IMR-90 (cell line): ENCODE measurements around the gene HOXD8. TPM values are rescaled to one million over a fixed set of nuclear protein-coding genes. Genes with fewer than 3 reads are reported as not detected.
A peak's percentile ranks its signal among the peaks of the same experiment; 100 is the strongest.

ENCODE experiments used
- ATAC-seq: fragments of 200-7000 bp; cut with Tn5 transposase; 2 replicates; pipeline ENCODE4 v1.9.1; 2020; ENCODE audit warnings: low read depth, mild to moderate bottlenecking, moderate library complexity
- BruUV-seq: library from RNA; stranded (reverse); fragments of 400-500 nt; replicated peaks from 2 replicates; lab custom pipeline; 2021; lab: Mats Ljungman, UMichigan
- CTCF ChIA-PET: fragments of 300-600 bp; formaldehyde crosslinking; extraction: SDS; loops from one replicate; lab custom pipeline; 2021; ENCODE audit warnings: antibody characterized with exemption; lab: Yijun Ruan, JAX
- POLR2A ChIA-PET: fragments of 300-600 bp; sonication (Branson Sonifier 250); formaldehyde crosslinking; loops from one replicate; lab custom pipeline; 2022; ENCODE audit warnings: antibody characterized with exemption; ENCODE audit not compliant: unreplicated experiment; lab: Charles Lee
- DNase-seq: peaks from one replicate; pipeline ENCODE4 v3.0.0; 2013
- H2AFZ ChIP-seq: replicated peaks from 2 replicates; pipeline ENCODE3; 2013; ENCODE audit warnings: low read length, mild to moderate bottlenecking; ENCODE audit not compliant: poor library complexity
- H2AK5ac ChIP-seq: 2 replicates; pipeline ENCODE4 v1.6.1; 2013; ENCODE audit warnings: low read depth, low read length, inconsistent platforms
- H2AK9ac ChIP-seq: replicated peaks from 2 replicates; pipeline ENCODE3; 2013; ENCODE audit warnings: mild to moderate bottlenecking, low read depth, low read length, moderate library complexity; ENCODE audit not compliant: poor library complexity
- H2BK120ac ChIP-seq: 2 replicates; pipeline ENCODE4 v1.6.1; 2013; ENCODE audit warnings: low read depth, low read length, inconsistent platforms
- H2BK15ac ChIP-seq: 3 replicates; pipeline ENCODE4 v1.6.1; 2013; ENCODE audit warnings: low read depth, low read length, inconsistent platforms
- H2BK20ac ChIP-seq: 2 replicates; pipeline ENCODE4 v1.6.1; 2013; ENCODE audit warnings: low read depth, mild to moderate bottlenecking, inconsistent platforms, low read length, moderate library complexity
- H2BK5ac ChIP-seq: 2 replicates; pipeline ENCODE4 v1.6.1; 2013; ENCODE audit warnings: mild to moderate bottlenecking, low read depth, low read length, inconsistent platforms; ENCODE audit not compliant: poor library complexity, severe bottlenecking
- H3K14ac ChIP-seq: replicated peaks from 2 replicates; pipeline ENCODE4 v1.6.1; 2013; ENCODE audit warnings: low read depth, low read length, inconsistent platforms
- H3K18ac ChIP-seq: 2 replicates; pipeline ENCODE4 v1.6.1; 2013; ENCODE audit warnings: low read depth, low read length, control low read depth
- H3K23ac ChIP-seq: 2 replicates; pipeline ENCODE4 v1.6.1; 2013; ENCODE audit warnings: low read depth, low read length, inconsistent platforms
- H3K27ac ChIP-seq: 2 replicates; pipeline ENCODE4 v1.5.1; 2013; ENCODE audit warnings: mild to moderate bottlenecking, control low read depth, low read length; ENCODE audit not compliant: insufficient read depth
- H3K27me3 ChIP-seq: 2 replicates; pipeline ENCODE4 v1.6.1; 2013; ENCODE audit warnings: low read length; ENCODE audit not compliant: control insufficient read depth, insufficient read depth
- H3K36me3 ChIP-seq: 2 replicates; pipeline ENCODE4 v1.6.1; 2013; ENCODE audit warnings: low read length, mixed read lengths; ENCODE audit not compliant: control insufficient read depth, insufficient read depth
- H3K4ac ChIP-seq: 2 replicates; pipeline ENCODE4 v1.6.1; 2013; ENCODE audit warnings: low read depth, low read length, inconsistent platforms
- H3K4me1 ChIP-seq: 2 replicates; pipeline ENCODE4 v1.6.1; 2013; ENCODE audit warnings: low read length, mixed read lengths; ENCODE audit not compliant: control insufficient read depth, insufficient read depth
- H3K4me2 ChIP-seq: 2 replicates; pipeline ENCODE4 v1.6.1; 2013; ENCODE audit warnings: low read depth, mild to moderate bottlenecking, control low read depth, low read length, moderate library complexity
- H3K4me3 ChIP-seq: 2 replicates; pipeline ENCODE4 v1.5.1; 2013; ENCODE audit warnings: low read depth, mild to moderate bottlenecking, control low read depth, low read length, moderate library complexity; ENCODE audit not compliant: insufficient read depth
- H3K56ac ChIP-seq: 2 replicates; pipeline ENCODE4 v1.6.1; 2013; ENCODE audit warnings: low read length, inconsistent platforms; ENCODE audit not compliant: insufficient read depth; ENCODE audit errors: extremely low read depth
- H3K79me1 ChIP-seq, 2 experiments: 2 replicates each; pipeline ENCODE4 v1.6.1; 2013; ENCODE audit warnings: low read length in 2 of 2, inconsistent platforms in 1 of 2, low read depth in 1 of 2
- H3K9ac ChIP-seq: 2 replicates; pipeline ENCODE4 v1.6.1; 2013; ENCODE audit warnings: low read depth, low read length, control low read depth
- H3K9me1 ChIP-seq: 2 replicates; pipeline ENCODE4 v1.6.1; 2013; ENCODE audit warnings: low read length, inconsistent platforms; ENCODE audit not compliant: insufficient read depth
- H3K9me3 ChIP-seq: 2 replicates; pipeline ENCODE4 v1.6.1; 2013; ENCODE audit warnings: low read length; ENCODE audit not compliant: control insufficient read depth, insufficient read depth
- H4K20me1 ChIP-seq: 2 replicates; pipeline ENCODE4 v1.6.1; 2013; ENCODE audit warnings: low read length, inconsistent platforms; ENCODE audit not compliant: insufficient read depth
- H4K5ac ChIP-seq: 2 replicates; pipeline ENCODE4 v1.6.1; 2013; ENCODE audit warnings: mild to moderate bottlenecking, low read depth, low read length, control low read depth
- H4K8ac ChIP-seq, 2 experiments: 2 replicates each; pipeline ENCODE4 v1.6.1; 2013; ENCODE audit warnings: low read depth in 2 of 2, low read length in 2 of 2, control low read depth in 1 of 2, inconsistent platforms in 1 of 2
- H4K91ac ChIP-seq: 2 replicates; pipeline ENCODE4 v1.6.1; 2013; ENCODE audit warnings: low read depth, low read length, inconsistent platforms; ENCODE audit not compliant: insufficient read depth
- BHLHE40 ChIP-seq: fragments of 150-350 bp; IDR thresholded peaks from 2 replicates; pipeline ENCODE4 v1.6.1; 2016; ENCODE audit warnings: mild to moderate bottlenecking, low read depth, low read length
- CEBPB ChIP-seq: IDR thresholded peaks from 2 replicates; pipeline ENCODE4 v1.6.1; 2012; ENCODE audit warnings: low read depth, low read length, improper control_type of control experiment
- MAZ ChIP-seq: IDR thresholded peaks from 2 replicates; pipeline ENCODE4 v1.6.1; 2012; ENCODE audit warnings: low read depth, mild to moderate bottlenecking, low read length, improper control_type of control experiment, moderate library complexity, borderline replicate concordance
- RAD21 ChIP-seq: IDR thresholded peaks from 2 replicates; pipeline ENCODE4 v1.6.1; 2012; ENCODE audit warnings: low read length, improper control_type of control experiment
- RCOR1 ChIP-seq: IDR thresholded peaks from 2 replicates; pipeline ENCODE4 v1.6.1; 2012; ENCODE audit warnings: mild to moderate bottlenecking, low read length, improper control_type of control experiment; ENCODE audit not compliant: insufficient replicate concordance
- SMC3 ChIP-seq: fragments of 150-350 bp; IDR thresholded peaks from 2 replicates; pipeline ENCODE4 v1.6.1; 2016; ENCODE audit warnings: low read depth, mild to moderate bottlenecking, antibody characterized with exemption, low read length, moderate library complexity
- WGBS, 2 experiments: methylation state at CpG; one replicate each; pipeline versions ENCODE4 v1.1.5 to v1.1.7; 2013; ENCODE audit warnings: missing lambda C conversion rate in 2 of 2; ENCODE audit not compliant: insufficient read length in 1 of 2; ENCODE audit errors: extremely low coverage in 2 of 2; 5-methylcytosine and 5-hydroxymethylcytosine counted together
- dilution Hi-C: fragments of 300-500 bp; cut with HindIII; formaldehyde crosslinking; loops from one replicate; pipeline ENCODE4 v1.14.3; 2018; ENCODE audit warnings: low sequenced_read_pairs; ENCODE audit not compliant: unreplicated experiment
- in situ Hi-C: fragments of 300-500 bp; cut with MboI; formaldehyde crosslinking; loops from 3 replicates; pipeline ENCODE4 v1.14.3; 2019; ENCODE audit warnings: low sequenced_read_pairs, inconsistent platforms, mixed read lengths
- intact Hi-C: fragments of 100-400 bp; cut with micrococcal nuclease; formaldehyde crosslinking; loops from 2 replicates; pipeline ENCODE4 v1.10.0; 2022
- polyA plus RNA-seq, 3 experiments: library from polyadenylated mRNA; depleted of rRNA; stranded (reverse); fragments of >200 nt; gene quantifications; 2 replicates each; pipeline ENCODE4 v1.2.3, GENCODE V29; 2012; ENCODE audit warnings: low replicate concordance in 1 of 3
- total RNA-seq: library from RNA; depleted of rRNA; stranded (reverse); fragments of >200 nt; gene quantifications from 2 replicates; pipeline ENCODE4 v1.2.3, GENCODE V29; 2012
- TF ChIP-seq, protein P1 (sequence below): conservative IDR thresholded peaks from 2 replicates; pipeline ENCODE4 v1.5.1; 2012; ENCODE audit warnings: mild to moderate bottlenecking, low read depth, low read length, improper control_type of control experiment

HOXD8 gene
- total and polyA plus RNA-seq, 2 of the 4 experiments (the other 2 are of a cell fraction) = not detected

DNA sequence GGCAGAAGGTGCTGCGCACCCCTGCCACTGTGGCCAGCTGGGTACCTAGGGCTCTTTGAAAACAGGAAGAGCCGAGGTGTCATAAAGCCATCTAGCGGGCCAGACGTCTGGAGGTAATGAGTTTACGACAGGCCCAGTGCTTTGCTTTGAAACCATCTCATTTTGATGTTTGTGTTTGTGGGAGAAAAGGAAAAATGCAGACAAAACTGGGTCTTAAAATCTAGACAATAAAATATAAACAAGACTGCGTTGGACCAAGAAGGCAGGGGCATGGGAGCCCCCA lies 3.8 kb upstream of the HOXD8 start (continued):
- TF ChIP-seq RCOR1 (no peak), CEBPB (no peak), MAZ (no peak)

- Histone ChIP-seq H2AK5ac (no peak overlapping the region), H3K23ac (no peak overlapping the region), H3K4ac (no peak overlapping the region), H2BK15ac (no peak overlapping the region), H3K56ac (no peak overlapping the region), H2AK9ac (no peak overlapping the region), H3K18ac (no peak overlapping the region), H3K9ac (no peak overlapping the region), H3K9me3 (peaks cover 2% of the 10 kb centered on the region; the same call in 1 of the 2 replicates), H3K27ac (no peak overlapping the region), H3K4me3 (no peak overlapping the region), H3K27me3 (peaks cover 88% of the 10 kb centered on the region), H3K9me1 (no peaks in the 10 kb centered on the region), H4K91ac (no peak overlapping the region), H2BK20ac (no peak overlapping the region), H2BK120ac (no peak overlapping the region), H4K5ac (no peak overlapping the region), H2AFZ (no peak overlapping the region), H3K36me3 (no peaks in the 10 kb centered on the region), H3K79me1 (no peaks in the 10 kb centered on the region), H3K4me2 (no peak overlapping the region), H2BK5ac (no peak overlapping the region), H4K20me1 (no peaks in the 10 kb centered on the region; the same call in 1 of the 2 replicates), H3K14ac (no peak overlapping the region), H3K4me1 (no peaks in the 10 kb centered on the region), H4K8ac (no peak overlapping the region)
- in situ Hi-C loops (loop anchor here (5.0 to 10.0 kb wide), 4 partner anchors 328 to 1028 kb away; no protein-coding TSS in a partner anchor), intact Hi-C loops (loop anchor here (1.0 to 2.0 kb wide), 6 partner anchors 427 to 1632 kb away; no protein-coding TSS in a partner anchor), dilution Hi-C loops (no loop called here)
- ATAC-seq (peak; percentile 40; the same call in 1 of the 2 replicates), DNase-seq (peak; percentile 58)
- WGBS, 2 experiments = no CpG with 5 or more reads among the region's 13 CpGs
- ChIA-PET POLR2A (no interaction called here), CTCF (interaction anchor here (0.6 to 3.7 kb wide), 25 partner anchors 11 to 1281 kb away, joined by 3 to 22 read pairs (median 4); no protein-coding TSS in a partner anchor)
- TF ChIP-seq SMC3 = peak; percentile 86
- TF ChIP-seq, protein P1, sequence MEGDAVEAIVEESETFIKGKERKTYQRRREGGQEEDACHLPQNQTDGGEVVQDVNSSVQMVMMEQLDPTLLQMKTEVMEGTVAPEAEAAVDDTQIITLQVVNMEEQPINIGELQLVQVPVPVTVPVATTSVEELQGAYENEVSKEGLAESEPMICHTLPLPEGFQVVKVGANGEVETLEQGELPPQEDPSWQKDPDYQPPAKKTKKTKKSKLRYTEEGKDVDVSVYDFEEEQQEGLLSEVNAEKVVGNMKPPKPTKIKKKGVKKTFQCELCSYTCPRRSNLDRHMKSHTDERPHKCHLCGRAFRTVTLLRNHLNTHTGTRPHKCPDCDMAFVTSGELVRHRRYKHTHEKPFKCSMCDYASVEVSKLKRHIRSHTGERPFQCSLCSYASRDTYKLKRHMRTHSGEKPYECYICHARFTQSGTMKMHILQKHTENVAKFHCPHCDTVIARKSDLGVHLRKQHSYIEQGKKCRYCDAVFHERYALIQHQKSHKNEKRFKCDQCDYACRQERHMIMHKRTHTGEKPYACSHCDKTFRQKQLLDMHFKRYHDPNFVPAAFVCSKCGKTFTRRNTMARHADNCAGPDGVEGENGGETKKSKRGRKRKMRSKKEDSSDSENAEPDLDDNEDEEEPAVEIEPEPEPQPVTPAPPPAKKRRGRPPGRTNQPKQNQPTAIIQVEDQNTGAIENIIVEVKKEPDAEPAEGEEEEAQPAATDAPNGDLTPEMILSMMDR = peak; percentile 92
- TF ChIP-seq BHLHE40 = no peak
- peak; percentile 89 for TF ChIP-seq RAD21
- no TSS peak for BruUV-seq
Measured at GRCh38 chr2:176126929-176127773, 2.4 kb upstream of the HOXD8 start.
